ENCODE data around the gene PLA1A. TPM values are rescaled to one million over a fixed set of nuclear protein-coding genes. Genes with fewer than 3 reads are reported as not detected.
A peak's percentile ranks its signal among the peaks of the same experiment; 100 is the strongest.

The PLA1A gene
- polyA plus RNA-seq, 3 donors: 0.36 TPM; not detected in 2

- H4K20me1 ChIP-seq (ENCODE audit: insufficient read depth, low read length): no peaks in the 10 kb centered on the region
- 64% methylated on average over 7 of the region's 9 CpGs for WGBS (ENCODE audit: insufficient coverage)
- H3K4me1 ChIP-seq (ENCODE audit: control insufficient read depth in 1 of 2, insufficient read depth in 2 of 2, low read length in 2 of 2): peaks cover 14 to 20% of the 10 kb centered on the region in 2 donors
- no peak overlapping the region for H2AFZ ChIP-seq (ENCODE audit: insufficient read depth, low read depth, low read length, poor library complexity, severe bottlenecking)
- H3K4me2 ChIP-seq (replicated peaks; ENCODE audit: extremely low read depth, low read length, poor library complexity, severe bottlenecking): no peak overlapping the region
- peak overlapping the region; percentile 11 to 71 (median 27) for H3K27ac Mint-ChIP-seq
- no peak overlapping the region for H3K27ac ChIP-seq (ENCODE audit: low read depth in 1 of 2, low read length in 2 of 2)
- DNase-seq: no peak
- H3K9ac ChIP-seq (ENCODE audit: insufficient read depth, low read length, poor library complexity, severe bottlenecking): no peak overlapping the region
- no peaks in the 10 kb centered on the region for H3K79me2 ChIP-seq (ENCODE audit: insufficient read depth, low read length)
- H3K4me1 Mint-ChIP-seq: peaks cover 27% of the 10 kb centered on the region
- H3K9me3 ChIP-seq (replicated peaks in 1 of 2; ENCODE audit: control insufficient read depth in 1 of 2, insufficient read depth in 1 of 2, low read length in 2 of 2): no peaks in the 10 kb centered on the region
- peaks cover 3 to 12% of the 10 kb centered on the region in 2 donors for H3K36me3 Mint-ChIP-seq
- TF ChIP-seq CTCF (IDR thresholded peaks at IDR 0.05): no peak
- H3K27me3 ChIP-seq (ENCODE audit: control insufficient read depth in 2 of 2, insufficient read depth in 2 of 2, low read length in 2 of 2): no peaks in the 10 kb centered on the region
- no peak overlapping the region for H3K4me3 ChIP-seq (replicated peaks in 1 of 3; ENCODE audit: low read depth in 2 of 3, low read length in 3 of 3)
- no peaks in the 10 kb centered on the region for H3K36me3 ChIP-seq (replicated peaks in 1 of 2; ENCODE audit: control insufficient read depth in 1 of 2, insufficient read depth in 2 of 2, low read length in 2 of 2)
- intact Hi-C loops (cut with micrococcal nuclease): no loop called here
- peaks cover 0 to 4% (median 0%) of the 10 kb centered on the region in 3 donors for H3K27me3 Mint-ChIP-seq (ENCODE audit: low read depth in 3 of 3)
- no peak overlapping the region for H3K4me3 Mint-ChIP-seq
- H3K9me3 Mint-ChIP-seq: no peaks in the 10 kb centered on the region
Observed at GRCh38 chr3:119659606-119660291, 62.1 kb downstream of the PLA1A start.

GRCh38 chr3:119660474-119661440 is 63.1 kb downstream of the PLA1A start, which contains the start of gene POPDC2:
Gene POPDC2 (minus strand): TSS chr3:119660589. CDS start chr3:119660423, 166 bp downstream.
- H3K27ac ChIP-seq (ENCODE audit: low read depth in 1 of 2, low read length in 2 of 2): no peak within 1 kb of the TSS
- no peak for DNase-seq
- H3K9ac ChIP-seq (ENCODE audit: insufficient read depth, low read length, poor library complexity, severe bottlenecking): no peak within 1 kb of the TSS
- H3K36me3 ChIP-seq (replicated peaks in 1 of 2; ENCODE audit: control insufficient read depth in 1 of 2, insufficient read depth in 2 of 2, low read length in 2 of 2): no peaks in the 10 kb centered on the region
- no peaks in the 10 kb centered on the region for H3K9me3 Mint-ChIP-seq
- no peaks in the 10 kb centered on the region for H4K20me1 ChIP-seq (ENCODE audit: insufficient read depth, low read length)
- H3K27ac Mint-ChIP-seq: peak within 1 kb of the TSS; percentile 11 to 71 (median 50)
- no peaks in the 10 kb centered on the region for H3K27me3 ChIP-seq (ENCODE audit: control insufficient read depth in 2 of 2, insufficient read depth in 2 of 2, low read length in 2 of 2)
- no peaks in the 10 kb centered on the region for H3K79me2 ChIP-seq (ENCODE audit: insufficient read depth, low read length)
- peaks cover 3 to 12% of the 10 kb centered on the region in 2 donors for H3K36me3 Mint-ChIP-seq
- no peak within 1 kb of the TSS for H3K4me3 ChIP-seq (replicated peaks in 1 of 3; ENCODE audit: low read depth in 2 of 3, low read length in 3 of 3)
- intact Hi-C loops (cut with micrococcal nuclease): no loop called here
- peaks cover 30% of the 10 kb centered on the region for H3K4me1 Mint-ChIP-seq
- H2AFZ ChIP-seq (ENCODE audit: insufficient read depth, low read depth, low read length, poor library complexity, severe bottlenecking): no peak within 1 kb of the TSS
- TF ChIP-seq CTCF (IDR thresholded peaks at IDR 0.05): no peak
- H3K27me3 Mint-ChIP-seq (ENCODE audit: low read depth in 3 of 3): peaks cover 0 to 4% (median 0%) of the 10 kb centered on the region in 3 donors
- H3K4me1 ChIP-seq (ENCODE audit: control insufficient read depth in 1 of 2, insufficient read depth in 2 of 2, low read length in 2 of 2): peaks cover 16 to 24% of the 10 kb centered on the region in 2 donors
- WGBS (ENCODE audit: insufficient coverage): 100% methylated on average over 3 of the region's 9 CpGs
- no peak within 1 kb of the TSS for H3K4me3 Mint-ChIP-seq
- no peak within 1 kb of the TSS for H3K4me2 ChIP-seq (replicated peaks; ENCODE audit: extremely low read depth, low read length, poor library complexity, severe bottlenecking)
- H3K9me3 ChIP-seq (replicated peaks in 1 of 2; ENCODE audit: control insufficient read depth in 1 of 2, insufficient read depth in 1 of 2, low read length in 2 of 2): no peaks in the 10 kb centered on the region
